HG03460 (cell line): ENCODE data around the gene C4BPB.

Experiments
- ATAC-seq: cut with Tn5 transposase; IDR thresholded peaks from one replicate; pipeline ENCODE4 v1.9.1; 2021; ENCODE audit not compliant: unreplicated experiment

The C4BPB gene

GRCh38 chr1:207134581-207134980, 45.9 kb downstream of the C4BPB start:
- ATAC-seq: no peak

GRCh38 chr1:207139616-207140015, 51.0 kb downstream of the C4BPB start:
- ATAC-seq: no peak

- no peak for ATAC-seq
Measured at GRCh38 chr1:207140536-207140935, 51.9 kb downstream of the C4BPB start.

GRCh38 chr1:207145401-207146058, 56.9 kb downstream of the C4BPB start:
- ATAC-seq: no peak
